PFSK-1 (cell line): ENCODE measurements around the gene GCNT1.

ENCODE experiments used
- POLR2AphosphoS5 ChIP-seq: IDR thresholded peaks from 2 replicates; pipeline ENCODE4 v1.6.1; 2012; ENCODE audit warnings: low read depth, mild to moderate bottlenecking, control low read depth, low read length, moderate library complexity
- TF ChIP-seq, protein P1 (sequence below), 2 experiments: IDR thresholded peaks; 2 replicates each; pipeline versions ENCODE4 v1.6.1 to v1.8.0; 2011 to 2012; ENCODE audit warnings: low read depth in 2 of 2, low read length in 2 of 2, control low read depth in 1 of 2, inconsistent platforms in 1 of 2, mild to moderate bottlenecking in 1 of 2, moderate library complexity in 1 of 2; ENCODE audit not compliant: insufficient read depth in 1 of 2

DNA sequence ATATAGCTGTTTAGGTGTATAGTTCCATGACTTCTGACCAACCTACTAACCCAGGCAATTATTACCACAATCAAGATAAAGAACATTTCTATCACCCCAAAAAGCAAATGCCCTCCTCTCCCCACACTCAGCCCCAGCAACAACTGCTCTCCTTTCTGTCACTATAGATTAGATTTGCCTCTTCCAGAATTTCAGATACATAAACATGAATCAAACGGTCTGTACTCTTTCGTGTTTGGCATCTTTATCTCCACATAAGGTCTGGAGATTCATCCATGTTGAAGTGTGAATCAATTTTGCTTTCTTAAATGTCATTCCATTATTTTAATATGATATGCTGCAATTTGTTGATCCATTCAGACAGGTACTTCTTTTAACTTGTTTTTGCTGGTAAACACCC is 10.5 kb upstream of the GCNT1 start:
- TF ChIP-seq, protein P1, sequence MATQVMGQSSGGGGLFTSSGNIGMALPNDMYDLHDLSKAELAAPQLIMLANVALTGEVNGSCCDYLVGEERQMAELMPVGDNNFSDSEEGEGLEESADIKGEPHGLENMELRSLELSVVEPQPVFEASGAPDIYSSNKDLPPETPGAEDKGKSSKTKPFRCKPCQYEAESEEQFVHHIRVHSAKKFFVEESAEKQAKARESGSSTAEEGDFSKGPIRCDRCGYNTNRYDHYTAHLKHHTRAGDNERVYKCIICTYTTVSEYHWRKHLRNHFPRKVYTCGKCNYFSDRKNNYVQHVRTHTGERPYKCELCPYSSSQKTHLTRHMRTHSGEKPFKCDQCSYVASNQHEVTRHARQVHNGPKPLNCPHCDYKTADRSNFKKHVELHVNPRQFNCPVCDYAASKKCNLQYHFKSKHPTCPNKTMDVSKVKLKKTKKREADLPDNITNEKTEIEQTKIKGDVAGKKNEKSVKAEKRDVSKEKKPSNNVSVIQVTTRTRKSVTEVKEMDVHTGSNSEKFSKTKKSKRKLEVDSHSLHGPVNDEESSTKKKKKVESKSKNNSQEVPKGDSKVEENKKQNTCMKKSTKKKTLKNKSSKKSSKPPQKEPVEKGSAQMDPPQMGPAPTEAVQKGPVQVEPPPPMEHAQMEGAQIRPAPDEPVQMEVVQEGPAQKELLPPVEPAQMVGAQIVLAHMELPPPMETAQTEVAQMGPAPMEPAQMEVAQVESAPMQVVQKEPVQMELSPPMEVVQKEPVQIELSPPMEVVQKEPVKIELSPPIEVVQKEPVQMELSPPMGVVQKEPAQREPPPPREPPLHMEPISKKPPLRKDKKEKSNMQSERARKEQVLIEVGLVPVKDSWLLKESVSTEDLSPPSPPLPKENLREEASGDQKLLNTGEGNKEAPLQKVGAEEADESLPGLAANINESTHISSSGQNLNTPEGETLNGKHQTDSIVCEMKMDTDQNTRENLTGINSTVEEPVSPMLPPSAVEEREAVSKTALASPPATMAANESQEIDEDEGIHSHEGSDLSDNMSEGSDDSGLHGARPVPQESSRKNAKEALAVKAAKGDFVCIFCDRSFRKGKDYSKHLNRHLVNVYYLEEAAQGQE (IDR thresholded peaks at IDR 0.05; ENCODE audit: insufficient read depth in 1 of 2, low read depth in 2 of 2, low read length in 2 of 2): no peak
- TF ChIP-seq POLR2AphosphoS5: no peak
